Measurements from ENCODE around the gene UBL3.

The UBL3 gene

GRCh38 chr13:29753618-29754472 lies 96.6 kb downstream of the UBL3 start:
- TF ChIP-seq CTCF (IDR thresholded peaks at IDR 0.05) = no peak
- H3K4me3 ChIP-seq (ENCODE audit: low read depth in 1 of 2, low read length in 1 of 2) = no peak overlapping the region
- no peak overlapping the region for H3K27ac ChIP-seq
- peaks cover 4% of the 10 kb centered on the region in 2 experiments for H3K4me1 ChIP-seq (ENCODE audit: control insufficient read depth in 1 of 2, insufficient read depth in 1 of 2, low read depth in 1 of 2, low read length in 1 of 2)
- no peaks in the 10 kb centered on the region for H3K9me3 ChIP-seq
- H3K27me3 ChIP-seq = no peaks in the 10 kb centered on the region
- H3K36me3 ChIP-seq = no peaks in the 10 kb centered on the region

DNA sequence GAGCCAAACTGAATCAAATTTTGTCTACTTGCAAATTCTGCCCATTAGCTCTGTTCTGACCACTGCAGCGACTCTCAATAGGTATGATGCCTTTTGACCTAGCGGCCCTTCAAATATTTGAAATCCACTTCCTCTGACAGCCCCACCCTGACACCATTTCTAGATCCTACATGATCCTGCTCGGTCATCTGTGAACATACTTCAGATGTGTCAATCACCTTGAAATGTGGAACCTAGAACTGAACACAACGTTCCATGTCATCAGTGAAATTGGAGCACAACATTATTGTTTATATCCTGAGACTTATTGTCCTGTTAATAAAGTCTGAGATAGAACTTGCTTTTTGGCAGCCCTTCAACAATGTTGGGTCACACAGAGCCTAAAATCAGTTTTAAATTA lies 98.2 kb downstream of the UBL3 start:
- Histone ChIP-seq H3K9me3 (no peaks in the 10 kb centered on the region), H3K4me3 (ENCODE audit: low read depth in 1 of 2, low read length in 1 of 2) (no peak overlapping the region), H3K27ac (no peak overlapping the region), H3K36me3 (no peaks in the 10 kb centered on the region), H3K4me1 (ENCODE audit: control insufficient read depth in 1 of 2, insufficient read depth in 1 of 2, low read depth in 1 of 2, low read length in 1 of 2) (no peaks in the 10 kb centered on the region), H3K27me3 (no peaks in the 10 kb centered on the region)
- no peak for TF ChIP-seq CTCF (IDR thresholded peaks at IDR 0.05)

GRCh38 chr13:29750183-29750530 lies 100.3 kb downstream of the UBL3 start:
- Histone ChIP-seq H3K36me3 (no peaks in the 10 kb centered on the region), H3K4me1 (ENCODE audit: control insufficient read depth in 1 of 2, insufficient read depth in 1 of 2, low read depth in 1 of 2, low read length in 1 of 2) (no peaks in the 10 kb centered on the region), H3K27ac (no peak overlapping the region), H3K4me3 (ENCODE audit: low read depth in 1 of 2, low read length in 1 of 2) (no peak overlapping the region), H3K27me3 (peaks cover 10% of the 10 kb centered on the region), H3K9me3 (no peaks in the 10 kb centered on the region)
- TF ChIP-seq CTCF (IDR thresholded peaks at IDR 0.05) = no peak

- H3K4me3 ChIP-seq (ENCODE audit: low read depth in 1 of 2, low read length in 1 of 2) = no peak overlapping the region
- peaks cover 15% of the 10 kb centered on the region for H3K27me3 ChIP-seq
Measured at GRCh38 chr13:29749401-29750182, 100.8 kb downstream of the UBL3 start.

DNA sequence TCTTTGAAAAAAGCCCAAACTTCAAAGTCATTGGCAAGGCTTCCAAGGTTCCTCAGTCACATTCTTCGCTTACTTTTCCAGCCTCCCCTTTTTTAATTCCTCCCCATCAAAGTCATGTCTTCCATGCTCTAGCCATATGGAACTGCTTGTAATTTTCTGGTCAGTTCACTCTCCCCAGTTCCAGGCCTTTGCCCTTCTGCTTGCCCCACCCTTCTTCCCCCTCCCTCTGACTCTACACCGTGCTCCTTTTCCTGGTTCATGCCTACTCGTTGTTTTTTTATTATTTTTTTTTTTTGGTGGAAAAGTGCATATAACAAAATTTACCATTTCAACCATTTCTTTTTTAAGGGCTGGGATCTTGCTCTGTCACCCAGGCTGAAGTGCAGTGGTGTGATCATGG lies 102.3 kb downstream of the UBL3 start:
- no peak overlapping the region for H3K27ac ChIP-seq
- no peaks in the 10 kb centered on the region for H3K36me3 ChIP-seq
- H3K9me3 ChIP-seq = no peaks in the 10 kb centered on the region
- no peak overlapping the region for H3K4me3 ChIP-seq (ENCODE audit: low read depth in 1 of 2, low read length in 1 of 2)
- no peak for TF ChIP-seq CTCF (IDR thresholded peaks at IDR 0.05)
- peaks cover 16% of the 10 kb centered on the region for H3K27me3 ChIP-seq
- H3K4me1 ChIP-seq (ENCODE audit: control insufficient read depth in 1 of 2, insufficient read depth in 1 of 2, low read depth in 1 of 2, low read length in 1 of 2) = no peaks in the 10 kb centered on the region

More at GRCh38 chr13:29749401-29750182, 100.8 kb downstream of the UBL3 start:
- Histone ChIP-seq H3K4me1 (ENCODE audit: control insufficient read depth in 1 of 2, insufficient read depth in 1 of 2, low read depth in 1 of 2, low read length in 1 of 2) (no peaks in the 10 kb centered on the region), H3K36me3 (no peaks in the 10 kb centered on the region), H3K27ac (no peak overlapping the region), H3K9me3 (no peaks in the 10 kb centered on the region)
- no peak for TF ChIP-seq CTCF (IDR thresholded peaks at IDR 0.05)

Measured in neutrophil (primary cell).